ENCODE data around the gene ZNF784. TPM values are rescaled to one million over a fixed set of nuclear protein-coding genes. Genes with fewer than 3 reads are reported as not detected.
"Not testable (repeated sequence)": the region's sequence is repeated elsewhere in the genome, so short reads cannot be mapped to it uniquely, and the experiment has no call there.

ZNF784 gene
- total RNA-seq, 6 donors from 2014 or later: 6.8 to 14.7 (median 8.6) TPM

DNA sequence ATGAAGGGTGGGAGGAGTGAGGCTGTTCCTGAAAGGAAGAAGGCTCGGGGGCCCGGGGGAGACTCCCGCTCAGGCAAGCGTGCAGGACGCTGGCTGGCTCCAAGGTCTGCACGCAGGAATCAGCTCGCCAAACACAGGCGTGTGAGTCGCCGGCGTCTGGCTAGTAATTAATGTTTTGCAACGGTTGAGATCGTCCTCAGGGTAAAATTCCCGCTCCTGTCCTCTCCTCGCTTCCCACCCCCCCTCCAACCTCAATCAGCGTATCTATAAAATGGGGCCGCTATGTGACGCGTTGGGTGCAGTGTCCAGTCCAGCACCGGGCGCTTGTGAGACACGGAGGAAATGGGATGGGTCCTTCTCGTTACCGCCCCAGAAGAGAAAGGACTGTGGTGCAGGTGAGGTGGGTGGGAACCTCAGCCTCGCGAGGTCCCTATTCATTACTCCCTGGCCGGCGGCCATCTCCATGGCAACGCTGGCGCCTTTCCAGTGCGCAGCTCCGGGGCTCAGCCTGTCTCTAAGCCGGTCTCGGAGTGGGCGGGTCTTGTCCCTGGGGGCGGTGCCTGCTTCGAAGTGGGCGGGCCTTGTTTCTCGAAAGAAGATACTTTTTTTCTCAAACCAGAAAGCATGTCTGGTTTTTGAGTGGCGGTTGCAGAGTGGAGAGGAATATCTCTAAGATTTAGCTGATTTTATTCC is 37.2 kb downstream of the ZNF784 start:
- 1 to 3% methylated on average over 18 to 40 of the region's 40 CpGs for WGBS, 2 donors
- peaks cover 0 to 6% (median 0%) of the 10 kb centered on the region in 4 donors for H3K27me3 ChIP-seq

GRCh38 chr19:55585658-55586339 is 38.6 kb downstream of the ZNF784 start:
- ATAC-seq (ENCODE audit: low FRiP score in 2 of 2) (peak; percentile 50 to 82), DNase-seq (peak; percentile 89 to 91)

More for the DNA sequence above, 37.2 kb downstream of the ZNF784 start:
- Histone ChIP-seq H3K9me3 (no peaks in the 10 kb centered on the region), H3K4me1 (peaks cover 25 to 34% (median 31%) of the 10 kb centered on the region in 4 donors), H3K27ac (peak overlapping the region; percentile 31 to 62 (median 40)), H3K4me3 (peak overlapping the region in 3 of 4 donors; percentile 33 to 44 (median 41)), H3K36me3 (peaks cover under 1 to 3% (median 2%) of the 10 kb centered on the region in 4 donors)
- TF ChIP-seq POLR2A (IDR thresholded peaks at IDR 0.05): peak in 1 of 4 donors; percentile 22
- TF ChIP-seq EP300 (IDR thresholded peaks at IDR 0.05): no peak
- TF ChIP-seq POLR2AphosphoS5 (IDR thresholded peaks at IDR 0.05): peak in 1 of 2 donors; percentile 35
- no peak for TF ChIP-seq CTCF (IDR thresholded peaks at IDR 0.05)
- DNase-seq (peak; percentile 96 to 99), ATAC-seq (ENCODE audit: low FRiP score in 2 of 2) (peak; percentile 94)

GRCh38 chr19:55584871-55585270 is 39.5 kb downstream of the ZNF784 start:
- H3K4me3 ChIP-seq: no peak overlapping the region
- WGBS, 2 donors: 80 to 97% methylated on average over 10 to 11 of the region's 11 CpGs
- H3K27me3 ChIP-seq: peaks cover 0 to 6% (median 0%) of the 10 kb centered on the region in 4 donors
- TF ChIP-seq CTCF (IDR thresholded peaks at IDR 0.05) (no peak), EP300 (IDR thresholded peaks at IDR 0.05) (no peak), POLR2A (IDR thresholded peaks at IDR 0.05) (no peak), POLR2AphosphoS5 (IDR thresholded peaks at IDR 0.05) (no peak)
- DNase-seq: no peak
- H3K27ac ChIP-seq: peak overlapping the region in 3 of 4 donors; percentile 61 to 73 (median 62)
- H3K9me3 ChIP-seq: no peaks in the 10 kb centered on the region
- no peak for ATAC-seq (ENCODE audit: low FRiP score in 2 of 2)
- H3K36me3 ChIP-seq: no peaks in the 10 kb centered on the region
- peaks cover 39 to 54% (median 41%) of the 10 kb centered on the region in 4 donors for H3K4me1 ChIP-seq

More at GRCh38 chr19:55585658-55586339, 38.6 kb downstream of the ZNF784 start:
- Histone ChIP-seq H3K36me3 (no peaks in the 10 kb centered on the region), H3K4me3 (peak overlapping the region in 3 of 4 donors; percentile 25 to 43 (median 34)), H3K9me3 (no peaks in the 10 kb centered on the region), H3K27ac (peak overlapping the region; percentile 32 to 73 (median 62)), H3K27me3 (peaks cover 0 to 6% (median 0%) of the 10 kb centered on the region in 4 donors), H3K4me1 (peaks cover 38 to 47% (median 40%) of the 10 kb centered on the region in 4 donors)
- no peak for TF ChIP-seq POLR2A (IDR thresholded peaks at IDR 0.05)
- no peak for TF ChIP-seq EP300 (IDR thresholded peaks at IDR 0.05)
- no peak for TF ChIP-seq POLR2AphosphoS5 (IDR thresholded peaks at IDR 0.05)
- TF ChIP-seq CTCF (IDR thresholded peaks at IDR 0.05): no peak
- WGBS, 2 donors: 4% methylated on average over 23 to 35 of the region's 36 CpGs

GRCh38 chr19:55583897-55584296 is 40.5 kb downstream of the ZNF784 start:
- H3K27me3 ChIP-seq; H3K36me3 ChIP-seq; DNase-seq; H3K9me3 ChIP-seq; H3K4me3 ChIP-seq; ATAC-seq (ENCODE audit: low FRiP score in 2 of 2): not testable (repeated sequence)
- H3K4me1 ChIP-seq: peaks cover 39 to 60% (median 44%) of the 10 kb centered on the region in 4 donors
- peak overlapping the region in 3 of 4 donors; percentile 19 to 73 (median 62) for H3K27ac ChIP-seq
- WGBS, 2 donors: 62 to 64% methylated on average over 8 of the region's 8 CpGs

GRCh38 chr19:55582284-55582683 is 42.1 kb downstream of the ZNF784 start:
- not testable (repeated sequence) for H3K4me3 ChIP-seq; DNase-seq; H3K27me3 ChIP-seq; H3K9me3 ChIP-seq; ATAC-seq (ENCODE audit: low FRiP score in 2 of 2)
- H3K36me3 ChIP-seq: peaks cover 3 to 21% (median 13%) of the 10 kb centered on the region in 4 donors
- peaks cover 33 to 53% (median 38%) of the 10 kb centered on the region in 4 donors for H3K4me1 ChIP-seq
- H3K27ac ChIP-seq: peak overlapping the region; percentile 31 to 95 (median 66)
- WGBS, 2 donors: 65 to 71% methylated on average over 4 of the region's 4 CpGs
